ENCODE results near the gene TDRD7.

TDRD7 gene

DNA sequence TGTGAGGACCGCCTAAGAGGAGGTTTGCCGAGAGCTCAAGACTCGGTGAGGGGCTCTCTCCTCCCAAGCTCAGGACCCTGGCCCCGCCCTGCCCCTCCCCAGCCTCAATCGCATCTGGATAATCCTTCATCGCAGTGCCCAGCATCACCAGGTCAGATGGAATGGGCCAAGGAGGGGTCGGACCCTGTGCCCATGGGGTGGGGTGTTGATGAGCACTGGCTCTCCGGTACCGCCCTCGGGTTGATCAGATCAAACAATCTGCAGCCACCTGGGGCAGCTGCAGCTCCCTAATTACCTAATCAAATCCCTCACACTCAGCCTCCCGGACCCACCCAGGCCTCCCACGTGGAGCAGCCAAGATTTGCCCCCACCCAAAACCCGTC lies 24.4 kb upstream of the TDRD7 start:
- DNase-seq, result no peak

DNA sequence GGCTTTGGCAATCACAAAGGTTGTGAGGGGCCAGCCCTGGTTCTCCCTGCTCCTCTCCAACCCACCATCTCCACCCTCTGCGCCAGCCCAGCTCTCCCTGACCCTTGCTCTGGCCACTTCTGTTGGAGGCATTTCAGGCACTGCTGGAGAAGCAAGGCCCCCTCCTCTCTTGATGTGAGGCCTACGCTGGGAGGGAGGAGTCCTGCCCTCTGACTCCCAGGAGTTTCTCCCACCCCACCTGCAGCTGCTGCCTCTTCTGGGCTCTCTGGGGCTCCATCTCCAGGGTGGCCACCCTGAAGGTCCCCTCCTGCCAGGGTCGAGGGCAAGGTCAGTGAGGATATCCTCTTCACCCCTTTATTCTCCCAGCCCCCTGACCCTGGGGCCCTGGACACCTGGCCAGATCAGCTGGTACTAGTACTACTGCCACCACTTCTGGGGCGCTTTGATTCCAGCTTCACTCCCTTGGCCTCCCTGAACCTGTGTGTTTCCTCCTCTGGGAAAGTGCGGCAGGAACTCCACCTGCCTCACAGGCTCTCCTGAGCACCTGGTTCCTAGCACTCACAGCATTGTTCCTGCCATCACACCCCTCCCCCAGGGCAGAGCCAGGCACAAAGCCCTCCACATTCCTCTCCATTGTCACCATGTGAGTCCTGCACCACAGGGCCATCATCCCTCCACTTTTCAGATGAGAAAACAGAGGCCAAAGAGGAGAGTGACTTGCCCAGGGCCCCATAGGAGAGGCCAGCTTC lies 23.8 kb upstream of the TDRD7 start:
- DNase-seq, result no peak

DNA sequence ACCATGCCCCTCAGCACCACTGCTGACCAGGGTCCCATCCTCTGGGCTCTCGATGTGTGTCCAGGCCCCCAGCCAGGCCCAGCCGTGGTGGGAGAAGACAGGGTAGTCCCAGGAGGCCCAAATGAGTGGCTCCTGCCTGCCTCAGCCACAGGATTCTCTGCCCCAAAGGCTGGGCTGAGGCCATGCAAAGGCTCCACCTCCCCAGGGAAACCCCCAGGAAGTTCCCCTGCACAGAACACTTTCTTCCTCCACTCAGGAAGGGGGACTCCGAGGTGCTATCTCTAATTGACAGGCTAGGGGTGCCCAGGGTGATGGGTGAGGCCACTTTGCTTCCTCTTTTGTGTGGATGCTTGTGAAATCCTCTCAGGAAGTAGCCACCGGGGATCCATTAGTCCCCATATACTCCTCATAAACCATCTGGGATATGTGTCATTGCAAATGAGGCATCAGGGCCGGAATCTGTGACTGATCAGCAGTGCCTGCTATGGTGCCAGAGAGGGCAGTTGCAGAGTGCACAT lies 23.1 kb upstream of the TDRD7 start:
- DNase-seq, result no peak

DNA sequence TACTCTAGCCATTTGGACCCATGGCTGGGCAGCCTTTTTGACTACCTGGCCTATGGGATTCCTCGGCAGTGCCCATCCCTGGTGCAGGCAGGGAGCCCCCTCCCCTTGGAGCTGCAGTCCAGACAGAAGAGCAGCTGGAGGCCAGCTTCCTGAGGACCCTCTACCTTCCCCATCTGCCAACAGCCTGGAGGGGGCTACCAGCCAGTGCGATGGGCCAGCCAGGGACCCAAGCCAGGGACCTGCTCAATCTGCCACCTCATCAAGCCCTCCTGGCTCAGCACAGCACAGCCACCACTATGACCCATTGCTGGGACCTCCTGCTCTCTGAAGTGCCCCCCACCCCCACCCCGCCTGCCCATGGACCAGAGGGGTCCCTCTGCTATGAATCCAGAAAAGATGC lies 22.6 kb upstream of the TDRD7 start:
- no peak for DNase-seq

DNA sequence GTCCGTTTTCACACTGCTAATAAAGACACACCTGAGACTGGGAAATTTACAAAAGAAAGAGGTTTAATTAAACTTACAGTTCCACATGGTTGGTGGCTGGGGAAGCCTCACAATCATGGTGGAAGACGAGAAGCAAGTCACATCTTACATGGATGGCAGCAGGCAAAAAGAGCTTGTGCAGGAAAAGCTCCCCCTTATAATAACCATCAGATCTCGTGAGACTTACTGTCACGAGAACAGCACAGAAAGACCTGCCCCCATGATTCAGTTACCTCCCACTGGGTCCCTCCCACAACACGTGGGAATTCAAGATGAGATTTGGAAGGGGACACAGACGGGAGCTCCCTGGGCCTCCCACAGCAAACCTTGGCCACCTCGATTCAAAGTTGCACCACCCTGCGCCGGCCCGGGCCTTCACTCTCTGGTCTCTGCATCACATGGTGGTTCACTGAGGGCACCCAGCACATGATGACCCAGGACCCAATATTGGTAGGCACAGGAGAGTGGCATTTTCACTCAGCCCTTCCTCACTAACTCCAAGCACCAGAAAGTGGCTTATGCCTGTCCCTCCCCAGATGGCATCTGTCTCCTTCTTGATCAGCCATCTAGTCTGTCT lies 21.0 kb upstream of the TDRD7 start:
- no peak for DNase-seq

DNA sequence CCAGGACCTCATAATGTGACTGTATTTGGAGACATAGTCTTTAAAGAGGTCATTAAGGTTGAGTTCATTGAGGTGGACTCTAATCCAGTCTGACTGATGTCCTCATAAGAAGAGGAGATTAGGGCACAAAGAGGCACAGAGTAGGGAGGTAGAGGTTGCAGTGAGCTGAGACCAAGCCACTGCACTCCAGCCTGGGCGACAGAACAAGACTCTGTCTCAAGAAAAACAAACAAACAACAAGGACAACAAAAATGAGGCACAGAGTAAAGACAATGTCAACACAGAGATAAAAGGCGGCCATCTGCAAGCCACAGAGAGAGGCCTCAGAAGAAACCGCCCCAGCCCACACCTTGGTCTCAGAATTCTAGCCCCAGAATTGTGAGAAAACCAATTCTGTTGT lies 17.0 kb upstream of the TDRD7 start:
- DNase-seq, result no peak

DNA sequence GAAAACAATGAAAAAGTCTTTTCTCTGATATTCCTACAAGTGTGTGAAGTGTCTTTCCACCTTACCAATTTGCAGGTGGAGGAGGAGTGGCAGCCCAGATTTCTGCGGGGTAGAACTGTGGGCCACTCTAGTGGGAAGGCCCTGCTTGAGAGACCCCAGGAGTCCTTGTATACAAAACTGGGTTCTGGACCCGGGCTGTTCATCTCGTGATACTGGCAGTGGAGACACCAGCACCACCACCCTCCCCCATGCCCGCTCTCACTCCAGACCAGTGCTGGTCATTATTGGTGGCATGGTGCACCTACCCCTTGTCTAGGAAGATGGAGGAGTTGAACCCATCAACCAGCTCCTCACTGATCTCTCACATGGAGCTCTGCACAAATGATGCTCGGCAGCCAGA lies 16.2 kb upstream of the TDRD7 start:
- DNase-seq, result no peak

DNA sequence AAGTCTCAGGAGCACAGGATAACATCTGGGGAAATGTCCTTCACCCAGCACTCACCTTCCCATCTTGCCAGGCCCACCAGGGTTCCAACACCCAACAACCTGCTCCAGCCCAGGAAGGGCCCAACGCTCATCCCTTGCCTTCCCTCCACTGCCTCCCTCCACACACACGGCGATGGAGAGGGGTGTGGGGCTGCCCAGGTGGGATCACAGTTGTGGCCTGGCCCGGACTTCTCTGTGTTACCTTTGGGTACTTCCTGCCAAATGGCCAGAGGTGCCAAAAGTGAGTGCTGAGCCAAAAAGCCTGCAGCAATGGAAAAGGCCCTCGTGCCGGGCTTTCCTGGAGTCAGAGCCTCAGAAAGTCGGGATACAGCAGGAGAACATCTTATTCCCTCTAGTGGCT lies 15.6 kb upstream of the TDRD7 start:
- DNase-seq, result no peak

DNA sequence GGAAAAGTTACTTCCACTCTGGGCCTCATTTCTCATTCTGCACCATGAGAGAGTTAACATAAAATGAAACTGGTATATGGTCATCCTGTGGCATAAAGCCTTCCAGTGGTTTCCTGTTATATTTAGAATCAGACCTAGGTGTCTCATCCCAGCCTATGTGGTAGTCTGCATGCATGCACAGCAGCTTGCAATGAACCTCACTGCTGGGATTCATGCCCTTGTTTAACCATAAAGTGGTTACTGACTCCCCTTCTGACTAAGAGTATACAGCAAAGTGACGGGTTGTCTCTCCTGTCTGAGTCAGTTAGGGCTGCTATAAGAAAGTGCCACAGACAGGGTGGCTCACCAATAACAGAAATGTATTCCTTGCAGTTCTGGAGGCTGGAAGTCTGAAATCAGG lies 14.7 kb upstream of the TDRD7 start:
- no peak for DNase-seq

DNA sequence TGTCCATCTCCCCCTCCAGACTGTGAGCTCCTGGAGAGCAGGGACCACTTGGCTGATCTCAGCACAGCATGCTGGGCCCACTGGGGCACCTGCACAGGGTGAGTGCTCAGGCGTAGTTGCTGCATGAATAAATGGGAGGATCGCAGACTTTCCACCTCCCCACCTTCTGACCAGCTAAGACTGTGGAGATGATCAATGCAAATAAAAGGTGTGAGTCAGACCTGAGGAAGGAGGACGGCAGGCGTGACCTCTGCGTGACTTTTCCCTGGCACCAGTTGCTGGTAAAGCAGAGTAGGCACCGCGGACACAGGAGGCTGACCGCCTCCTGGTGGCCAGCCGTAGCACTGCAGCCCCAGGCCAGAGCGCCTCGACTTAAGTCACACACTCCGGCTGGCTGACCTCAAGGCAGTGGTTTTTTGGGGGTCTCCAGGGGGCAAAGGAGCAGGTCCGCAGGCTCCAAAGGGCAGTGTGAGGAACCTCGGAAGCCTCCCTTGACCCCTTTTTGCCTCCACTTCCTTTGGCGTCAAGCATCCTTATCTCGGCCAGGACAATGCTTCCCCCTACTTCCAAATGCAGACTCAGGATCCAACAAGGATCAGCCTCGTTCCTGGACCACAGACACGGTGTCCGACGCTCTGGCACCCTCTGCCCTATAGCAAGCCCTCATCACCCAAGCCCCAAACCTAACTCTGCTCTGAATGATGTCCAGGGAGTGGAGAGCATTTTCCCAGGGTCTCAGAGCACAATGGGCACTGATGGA lies 12.7 kb upstream of the TDRD7 start:
- peak; percentile 19 for DNase-seq

DNA sequence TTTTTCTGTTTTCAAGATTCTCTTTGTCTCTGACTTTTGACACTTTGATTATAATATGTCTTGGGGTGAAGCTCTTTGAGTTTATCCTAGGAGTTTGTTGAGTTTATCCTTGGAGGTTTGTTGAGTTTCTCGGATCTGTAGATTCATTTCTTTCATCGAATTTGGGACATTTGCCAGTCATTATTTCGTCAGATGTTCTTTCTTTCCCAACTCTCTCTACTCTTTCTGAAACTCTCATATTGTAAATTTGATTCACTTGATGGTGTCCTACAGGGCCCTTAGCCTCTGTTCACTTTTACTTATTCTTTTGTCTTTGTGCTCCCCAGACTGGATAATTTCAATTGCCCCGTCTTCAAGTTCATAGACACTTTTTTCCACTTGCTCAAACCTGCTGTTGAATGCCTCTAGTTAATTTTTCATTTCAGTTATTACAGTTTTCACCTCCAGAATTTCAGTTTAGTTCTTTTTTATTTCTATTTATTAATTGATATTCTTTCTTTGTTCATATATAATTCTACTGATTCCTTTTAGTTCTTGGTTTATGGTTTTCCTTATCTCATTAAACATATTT lies 8.1 kb upstream of the TDRD7 start:
- no peak for DNase-seq

DNA sequence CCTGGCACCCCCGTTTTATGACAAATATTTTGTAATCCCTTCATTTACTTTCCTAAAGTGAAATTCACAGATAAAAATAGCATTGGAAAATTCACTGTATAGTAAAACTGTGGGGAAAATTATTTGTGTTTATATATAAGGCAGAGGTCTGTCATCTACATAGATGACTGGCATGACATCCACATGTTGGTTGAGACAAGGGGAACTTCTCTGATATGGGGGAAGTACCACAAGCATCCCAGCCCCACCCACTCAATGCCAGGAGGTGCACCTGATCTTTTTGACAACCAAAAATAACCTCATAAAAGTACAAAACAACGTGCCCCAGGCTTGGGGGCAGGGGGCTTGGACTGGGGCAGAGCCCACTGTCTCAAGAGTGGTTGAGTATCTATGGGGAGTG lies 6.3 kb upstream of the TDRD7 start:
- no peak for DNase-seq

DNA sequence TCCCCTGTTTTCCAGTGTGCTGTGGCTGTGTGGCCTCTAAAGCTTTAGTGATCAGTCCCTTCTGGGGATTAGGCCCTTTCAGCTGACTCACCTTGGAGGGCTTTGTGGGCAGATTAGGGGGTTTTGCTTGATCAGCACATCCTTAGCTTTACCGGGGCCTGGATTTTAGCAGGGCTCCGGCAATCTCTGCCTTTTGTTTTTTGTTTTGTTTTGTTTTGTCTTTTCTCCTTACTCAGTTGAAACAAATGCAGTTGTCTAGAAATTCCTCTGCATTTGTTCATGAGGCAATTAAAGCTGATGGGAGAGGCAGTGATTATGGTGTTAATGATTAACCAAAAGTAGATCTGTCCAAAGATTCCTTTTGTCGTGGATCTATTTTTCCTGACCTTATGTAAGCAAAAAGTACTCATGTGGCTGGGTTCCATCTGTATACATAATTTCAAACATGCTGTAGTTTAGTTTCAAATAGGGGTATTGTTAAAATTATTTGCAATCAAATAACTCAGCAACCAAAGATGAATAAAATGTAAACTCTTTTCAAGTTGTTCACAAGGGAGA lies 5.2 kb upstream of the TDRD7 start:
- DNase-seq, result no peak

DNA sequence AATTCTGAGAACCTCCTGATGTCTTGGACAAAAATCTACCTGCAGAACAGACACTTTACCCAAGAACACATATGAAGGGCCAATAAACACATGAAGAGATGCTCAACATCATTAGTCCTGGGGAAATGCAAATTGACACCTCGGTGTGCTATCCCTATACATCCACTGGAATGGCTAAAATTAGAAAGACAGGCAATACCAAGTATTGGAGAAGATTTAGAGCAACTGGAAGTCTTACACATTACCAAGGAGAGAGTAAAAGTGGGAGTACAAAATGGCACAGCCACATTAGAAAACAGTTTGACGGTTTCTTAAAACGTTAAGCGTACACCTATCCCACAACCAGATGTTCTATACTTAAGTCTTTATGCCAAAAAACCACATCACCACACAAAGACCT lies 3.3 kb upstream of the TDRD7 start:
- no peak for DNase-seq

DNA sequence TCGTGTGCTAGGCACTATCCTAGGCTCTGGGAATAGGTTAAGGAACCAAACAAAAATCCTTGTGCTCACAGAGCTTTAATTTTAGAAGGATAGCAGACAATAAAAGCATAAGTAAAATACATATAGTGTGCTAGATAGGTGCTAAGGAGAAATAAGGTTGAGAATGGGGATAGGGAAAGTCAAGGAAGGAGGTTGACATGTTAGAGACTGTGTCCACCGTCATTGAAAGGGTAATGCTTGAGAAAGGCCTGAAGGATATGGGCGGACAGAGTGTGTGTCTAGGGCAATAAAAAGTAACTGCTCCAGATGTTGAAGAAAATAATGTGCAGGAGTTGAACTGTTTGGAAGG lies 482 bp upstream of the TDRD7 start:
- DNase-seq, result no peak

DNA sequence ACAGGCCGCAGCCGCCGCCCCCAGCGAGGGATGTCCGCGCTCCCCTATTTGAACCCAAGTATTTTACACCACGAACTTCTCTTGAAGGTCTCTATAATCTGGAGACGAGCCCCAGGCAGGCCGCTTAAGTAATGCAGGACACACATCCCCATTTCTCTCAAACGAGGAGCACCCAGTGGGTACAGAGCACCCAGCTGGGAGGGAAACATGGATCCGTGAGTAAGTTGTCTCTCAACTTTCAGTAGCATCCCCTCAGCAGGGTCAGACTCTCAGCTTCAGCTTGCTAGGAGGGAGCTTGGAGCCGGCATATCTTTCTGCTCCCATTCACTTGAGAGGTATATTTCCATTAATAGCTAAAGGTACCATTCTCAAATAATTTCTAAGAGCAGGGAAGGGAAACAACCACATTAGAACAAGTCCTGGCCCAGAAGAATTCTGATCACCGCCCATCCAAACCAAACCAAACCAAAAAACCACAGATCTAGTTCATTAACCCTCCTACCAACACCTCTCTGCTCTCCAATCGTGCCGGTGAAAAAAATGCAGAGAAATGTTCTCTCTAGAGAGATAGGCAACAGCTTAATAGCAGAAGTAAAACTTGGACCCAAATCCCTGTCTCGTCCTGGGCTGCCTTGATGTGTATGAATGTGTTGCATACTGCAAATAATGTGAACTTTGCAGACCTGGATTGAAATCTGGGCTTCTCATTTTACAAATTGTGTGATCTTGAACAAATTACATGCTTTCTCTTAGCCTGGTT lies 910 bp downstream of the TDRD7 start:
- no peak for DNase-seq

DNA sequence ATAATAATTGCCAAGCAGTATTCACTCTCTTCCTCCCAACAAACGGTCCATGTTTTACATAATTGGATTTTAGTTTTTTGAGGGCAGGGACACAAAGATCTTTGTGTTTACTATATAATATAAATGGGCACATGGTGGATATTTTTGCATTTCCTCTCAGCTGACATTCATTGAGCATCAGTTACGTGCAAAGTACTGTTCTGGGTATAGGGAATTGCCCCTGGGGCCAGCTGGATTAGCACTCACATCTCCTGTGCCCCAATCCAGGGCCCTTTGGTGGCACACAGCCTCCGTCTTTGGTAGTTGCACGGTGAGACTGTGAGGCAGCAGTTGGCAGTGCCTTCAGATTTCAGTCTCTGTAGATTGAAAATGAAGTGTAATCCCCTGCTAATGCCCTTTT lies 1.6 kb downstream of the TDRD7 start:
- no peak for DNase-seq

DNA sequence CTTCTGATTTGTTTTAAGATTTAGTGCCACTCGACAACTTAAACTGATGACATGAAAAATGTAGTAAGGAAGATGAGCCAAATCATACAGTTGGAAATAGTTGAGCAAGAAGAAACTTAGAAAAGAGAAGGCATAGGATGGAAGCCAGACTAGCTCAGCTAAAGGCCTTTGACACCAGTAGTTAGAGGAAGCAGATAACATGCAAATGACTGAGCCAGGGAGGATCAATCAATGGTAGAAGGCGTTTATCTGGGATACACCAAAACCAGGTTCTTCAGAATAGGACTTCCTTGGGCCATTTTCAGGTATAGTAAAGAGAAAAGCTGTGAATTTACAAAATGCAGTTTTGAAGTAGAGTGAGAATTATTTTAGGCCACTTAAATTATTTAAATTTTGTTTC lies 3.2 kb downstream of the TDRD7 start:
- DNase-seq, result no peak

DNA sequence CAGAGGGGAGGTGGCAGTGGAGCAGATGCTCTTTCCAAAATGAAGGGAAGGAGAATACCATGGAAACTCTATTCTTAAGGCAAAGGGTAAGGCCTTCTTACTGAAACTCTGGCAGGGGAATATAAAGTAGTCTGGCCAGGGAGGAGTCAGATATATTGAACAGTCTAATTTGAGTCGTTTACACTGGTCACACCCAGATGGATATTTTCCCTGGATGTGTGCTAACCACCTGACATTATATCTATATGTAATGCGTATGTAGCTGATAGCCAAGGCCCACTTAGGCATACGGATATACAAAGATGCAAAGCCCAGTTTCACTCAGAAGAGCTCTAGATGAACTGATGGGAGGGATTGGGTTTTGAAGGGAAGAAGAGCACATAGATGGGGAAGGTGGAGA lies 7.0 kb downstream of the TDRD7 start:
- no peak for DNase-seq

DNA sequence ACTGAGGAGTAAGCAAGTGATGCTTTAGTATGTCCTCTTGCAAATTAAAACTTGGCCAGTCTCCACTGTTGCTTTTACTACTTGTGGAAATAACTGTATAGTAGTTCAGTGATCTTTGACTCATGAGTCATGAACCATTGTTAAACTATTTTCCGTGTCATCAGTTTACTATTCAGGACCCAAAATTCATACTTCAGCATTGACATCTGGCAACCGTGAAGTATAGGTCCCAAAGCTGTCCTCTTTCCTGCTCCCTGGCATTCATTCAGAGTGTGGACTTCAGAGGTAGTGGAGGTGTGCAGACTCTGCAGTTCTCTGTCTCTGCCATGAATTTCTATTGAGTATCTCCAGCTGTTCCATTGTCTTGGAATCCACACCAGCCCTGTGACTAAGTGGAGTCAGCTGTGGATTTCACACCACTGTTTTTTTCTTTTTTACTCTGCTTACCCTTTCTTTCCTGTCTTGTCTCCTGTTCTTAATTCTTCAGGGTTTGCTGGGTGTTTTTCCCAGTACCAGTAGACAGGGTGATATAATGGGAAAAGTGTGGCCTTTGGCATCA lies 7.5 kb downstream of the TDRD7 start:
- no peak for DNase-seq

DNA sequence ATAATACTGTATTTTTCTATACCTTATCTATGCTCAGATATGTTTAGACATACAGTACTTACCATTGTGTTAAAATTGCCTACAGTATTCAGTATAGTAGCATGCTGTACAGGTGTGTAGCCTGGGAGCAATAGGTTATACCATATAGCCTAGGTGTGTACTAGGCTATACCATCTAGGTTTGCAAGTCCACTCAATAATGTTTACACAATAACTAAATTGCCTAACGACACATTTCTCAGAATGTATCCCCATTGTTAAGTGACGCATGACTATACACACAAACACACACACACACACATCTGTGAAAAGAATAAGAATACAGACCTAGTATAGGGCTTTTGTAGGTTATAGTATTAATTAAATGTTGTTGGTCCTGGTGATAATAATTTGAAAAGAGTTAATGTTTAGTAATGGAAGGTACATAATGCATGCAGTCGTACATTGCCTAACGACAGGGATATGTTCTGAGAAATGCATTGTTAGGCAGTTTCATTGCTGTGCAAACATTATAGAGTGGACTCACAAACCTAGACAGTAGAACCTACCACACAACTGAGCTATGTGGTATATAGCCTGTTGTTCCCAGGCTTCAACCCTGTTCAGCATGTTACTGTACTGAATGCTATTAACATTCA lies 13.6 kb downstream of the TDRD7 start:
- DNase-seq, result peak; percentile 51

DNA sequence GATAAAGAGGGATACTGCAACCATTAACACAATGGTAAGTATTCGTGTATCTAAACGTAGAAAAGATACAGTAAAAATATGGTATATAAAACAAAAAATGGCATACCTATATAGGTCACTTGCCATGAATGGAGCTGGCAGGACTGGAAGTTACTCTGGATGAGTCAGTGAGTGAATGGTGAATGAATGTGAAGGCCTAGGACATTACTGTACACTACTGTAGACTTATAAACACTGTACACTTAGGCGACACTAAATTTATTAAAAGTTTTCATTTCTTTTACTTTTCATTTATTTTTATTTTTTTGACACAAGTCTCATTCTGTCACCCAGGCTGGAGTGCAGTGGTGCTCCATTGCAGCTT lies 14.1 kb downstream of the TDRD7 start:
- no peak for DNase-seq
